ENCODE measurements around the gene MPPED1.

Gene MPPED1

GRCh38 chr22:43473031-43473430 is 61.2 kb downstream of the MPPED1 start:
- H3K4me3 ChIP-seq (ENCODE audit: low read length), result no peak overlapping the region
- TF ChIP-seq, protein P1, sequence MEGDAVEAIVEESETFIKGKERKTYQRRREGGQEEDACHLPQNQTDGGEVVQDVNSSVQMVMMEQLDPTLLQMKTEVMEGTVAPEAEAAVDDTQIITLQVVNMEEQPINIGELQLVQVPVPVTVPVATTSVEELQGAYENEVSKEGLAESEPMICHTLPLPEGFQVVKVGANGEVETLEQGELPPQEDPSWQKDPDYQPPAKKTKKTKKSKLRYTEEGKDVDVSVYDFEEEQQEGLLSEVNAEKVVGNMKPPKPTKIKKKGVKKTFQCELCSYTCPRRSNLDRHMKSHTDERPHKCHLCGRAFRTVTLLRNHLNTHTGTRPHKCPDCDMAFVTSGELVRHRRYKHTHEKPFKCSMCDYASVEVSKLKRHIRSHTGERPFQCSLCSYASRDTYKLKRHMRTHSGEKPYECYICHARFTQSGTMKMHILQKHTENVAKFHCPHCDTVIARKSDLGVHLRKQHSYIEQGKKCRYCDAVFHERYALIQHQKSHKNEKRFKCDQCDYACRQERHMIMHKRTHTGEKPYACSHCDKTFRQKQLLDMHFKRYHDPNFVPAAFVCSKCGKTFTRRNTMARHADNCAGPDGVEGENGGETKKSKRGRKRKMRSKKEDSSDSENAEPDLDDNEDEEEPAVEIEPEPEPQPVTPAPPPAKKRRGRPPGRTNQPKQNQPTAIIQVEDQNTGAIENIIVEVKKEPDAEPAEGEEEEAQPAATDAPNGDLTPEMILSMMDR (conservative IDR thresholded peaks at IDR 0.05; ENCODE audit: low read depth, low read length), result no peak
- no peak for DNase-seq (ENCODE audit: low read depth)

- TF ChIP-seq, protein P1 (conservative IDR thresholded peaks at IDR 0.05; ENCODE audit: low read depth, low read length), result no peak
- H3K4me3 ChIP-seq (ENCODE audit: low read length), result no peak overlapping the region
- no peak for DNase-seq (ENCODE audit: low read depth)
Measured at GRCh38 chr22:43473441-43473840, 61.6 kb downstream of the MPPED1 start.

DNA sequence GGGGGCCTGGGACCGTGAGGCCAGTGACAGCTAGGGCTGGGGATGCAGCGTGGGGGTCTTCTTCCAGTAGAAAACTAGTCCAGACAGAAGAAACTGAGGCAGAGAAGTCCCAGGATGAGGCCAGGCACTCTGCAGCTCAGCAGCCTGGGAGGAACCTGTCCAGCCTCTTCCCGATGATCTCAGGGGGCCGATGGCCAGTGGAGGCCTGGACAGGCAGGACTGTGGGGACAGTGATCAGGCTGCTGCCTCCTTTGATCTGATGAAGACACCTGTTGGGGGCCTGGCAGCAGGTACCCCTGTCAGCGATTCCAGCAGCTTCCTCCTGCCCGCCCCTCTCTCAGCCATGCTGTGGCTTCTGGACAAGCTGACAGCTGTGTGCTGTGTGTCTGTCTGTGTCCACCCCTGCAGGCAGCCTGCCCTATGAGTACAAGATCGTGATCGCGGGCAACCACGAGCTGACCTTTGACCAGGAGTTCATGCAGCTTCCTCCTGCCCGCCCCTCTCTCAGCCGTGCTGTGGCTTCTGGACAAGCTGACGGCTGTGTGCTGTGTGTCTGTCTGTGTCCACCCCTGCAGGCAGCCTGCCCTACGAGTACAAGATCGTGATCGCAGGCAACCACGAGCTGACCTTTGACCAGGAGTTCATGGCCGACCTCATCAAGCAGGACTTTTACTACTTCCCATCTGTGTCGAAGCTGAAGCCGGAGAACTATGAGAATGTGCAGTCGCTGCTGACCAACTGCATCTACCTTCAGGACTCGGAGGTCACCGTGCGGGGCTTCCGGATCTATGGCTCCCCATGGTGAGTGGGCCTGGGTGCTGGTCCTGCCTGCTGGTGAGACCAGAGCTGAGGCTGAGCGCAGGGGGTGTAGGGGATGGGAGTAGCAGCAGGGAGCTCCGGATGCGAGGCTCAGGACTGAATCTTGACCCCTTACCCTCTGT is 62.6 kb downstream of the MPPED1 start:
- H3K4me3 ChIP-seq (ENCODE audit: low read length), result no peak overlapping the region
- TF ChIP-seq, protein P1 (conservative IDR thresholded peaks at IDR 0.05; ENCODE audit: low read depth, low read length), result no peak
- no peak for DNase-seq (ENCODE audit: low read depth)

GRCh38 chr22:43475549-43476076 is 63.8 kb downstream of the MPPED1 start:
- TF ChIP-seq, protein P1 (conservative IDR thresholded peaks at IDR 0.05; ENCODE audit: low read depth, low read length), result no peak
- no peak overlapping the region for H3K4me3 ChIP-seq (ENCODE audit: low read length)
- no peak for DNase-seq (ENCODE audit: low read depth)

DNA sequence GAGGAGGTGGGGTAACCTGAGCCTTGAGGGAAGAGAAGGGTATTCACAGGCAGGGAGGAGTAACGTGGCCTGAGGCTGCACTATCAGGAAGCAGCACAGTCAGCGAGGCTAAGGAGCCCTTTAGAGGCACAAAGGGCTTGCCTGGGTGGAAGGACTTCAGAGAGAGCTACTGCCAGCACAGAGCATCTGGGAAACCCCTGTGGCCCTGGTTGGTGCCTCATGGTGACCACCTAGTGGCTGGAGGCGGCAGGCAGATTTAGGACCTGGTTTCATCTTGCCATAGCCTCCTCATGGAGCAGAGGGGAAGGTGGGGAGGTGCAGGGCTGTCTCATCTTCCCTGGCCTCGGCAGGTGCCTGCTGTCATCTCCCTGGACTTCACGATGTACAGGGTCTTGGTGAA is 64.5 kb downstream of the MPPED1 start:
- no peak for DNase-seq (ENCODE audit: low read depth)
- TF ChIP-seq, protein P1 (conservative IDR thresholded peaks at IDR 0.05; ENCODE audit: low read depth, low read length), result no peak
- no peak overlapping the region for H3K4me3 ChIP-seq (ENCODE audit: low read length)

- H3K4me3 ChIP-seq (ENCODE audit: low read length), result no peak overlapping the region
- TF ChIP-seq, protein P1 (conservative IDR thresholded peaks at IDR 0.05; ENCODE audit: low read depth, low read length), result no peak
Measured at GRCh38 chr22:43476751-43477725, 65.2 kb downstream of the MPPED1 start.

More at GRCh38 chr22:43476751-43477725, 65.2 kb downstream of the MPPED1 start:
- DNase-seq (ENCODE audit: low read depth), result no peak

Measured in retinal pigment epithelial cell (primary cell).